ENCODE results near the gene UQCR11.

UQCR11 gene

DNA sequence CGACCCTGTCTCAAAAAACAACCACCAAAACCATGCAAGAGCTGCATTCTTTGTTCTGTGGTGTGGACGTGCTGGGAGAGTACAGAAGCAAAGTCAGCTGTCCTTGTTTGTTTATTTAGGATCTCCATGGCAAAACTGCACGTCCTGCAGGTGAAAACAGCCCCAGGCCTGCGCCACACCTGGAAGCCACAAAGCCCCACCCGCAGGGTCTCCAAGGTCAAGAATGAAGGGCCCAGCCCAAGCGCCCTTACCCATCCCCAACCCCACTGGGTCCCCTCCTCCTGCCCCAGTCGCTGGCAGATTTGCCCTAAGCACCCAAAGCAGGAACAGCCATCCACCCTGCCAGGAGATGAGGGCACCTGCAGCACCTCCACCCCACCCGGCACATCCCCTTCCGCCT is 23.1 kb downstream of the UQCR11 start:
- no peak for DNase-seq (ENCODE audit: low read depth, low spot score)
- in situ Hi-C loops (cut with HindIII; ENCODE audit: low sequenced_read_pairs) = no loop called here
- no peak overlapping the region for H3K4me3 ChIP-seq (ENCODE audit: low read depth, low read length)
- TF ChIP-seq, protein P1, sequence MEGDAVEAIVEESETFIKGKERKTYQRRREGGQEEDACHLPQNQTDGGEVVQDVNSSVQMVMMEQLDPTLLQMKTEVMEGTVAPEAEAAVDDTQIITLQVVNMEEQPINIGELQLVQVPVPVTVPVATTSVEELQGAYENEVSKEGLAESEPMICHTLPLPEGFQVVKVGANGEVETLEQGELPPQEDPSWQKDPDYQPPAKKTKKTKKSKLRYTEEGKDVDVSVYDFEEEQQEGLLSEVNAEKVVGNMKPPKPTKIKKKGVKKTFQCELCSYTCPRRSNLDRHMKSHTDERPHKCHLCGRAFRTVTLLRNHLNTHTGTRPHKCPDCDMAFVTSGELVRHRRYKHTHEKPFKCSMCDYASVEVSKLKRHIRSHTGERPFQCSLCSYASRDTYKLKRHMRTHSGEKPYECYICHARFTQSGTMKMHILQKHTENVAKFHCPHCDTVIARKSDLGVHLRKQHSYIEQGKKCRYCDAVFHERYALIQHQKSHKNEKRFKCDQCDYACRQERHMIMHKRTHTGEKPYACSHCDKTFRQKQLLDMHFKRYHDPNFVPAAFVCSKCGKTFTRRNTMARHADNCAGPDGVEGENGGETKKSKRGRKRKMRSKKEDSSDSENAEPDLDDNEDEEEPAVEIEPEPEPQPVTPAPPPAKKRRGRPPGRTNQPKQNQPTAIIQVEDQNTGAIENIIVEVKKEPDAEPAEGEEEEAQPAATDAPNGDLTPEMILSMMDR (IDR thresholded peaks at IDR 0.05; ENCODE audit: low read depth, low read length) = no peak

DNA sequence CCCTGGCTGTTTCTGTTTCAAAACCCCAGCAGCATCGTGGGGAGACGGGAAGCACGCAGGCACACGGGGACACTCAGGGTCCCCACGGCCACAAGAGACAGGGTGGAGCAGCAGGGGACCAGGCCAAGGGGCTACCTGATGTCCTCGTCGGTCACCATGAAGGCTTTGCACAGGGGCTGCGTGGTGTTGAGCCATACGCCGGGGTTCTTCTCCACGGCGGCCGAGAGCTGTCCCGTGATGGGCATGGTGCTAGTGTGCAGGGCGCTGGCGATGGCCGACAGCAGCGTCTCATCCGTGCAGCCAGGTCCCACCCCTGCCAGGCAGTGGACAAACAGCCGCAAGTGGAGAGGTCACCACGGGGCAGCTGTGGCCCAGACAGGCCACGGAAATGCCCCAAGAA is 24.3 kb downstream of the UQCR11 start:
- TF ChIP-seq, protein P1 (IDR thresholded peaks at IDR 0.05; ENCODE audit: low read depth, low read length) = no peak
- no peak for DNase-seq (ENCODE audit: low read depth, low spot score)
- H3K4me3 ChIP-seq (ENCODE audit: low read depth, low read length) = no peak overlapping the region
- in situ Hi-C loops (cut with HindIII; ENCODE audit: low sequenced_read_pairs) = no loop called here

- no peak for DNase-seq (ENCODE audit: low read depth, low spot score)
- in situ Hi-C loops (cut with HindIII; ENCODE audit: low sequenced_read_pairs) = no loop called here
- no peak overlapping the region for H3K4me3 ChIP-seq (ENCODE audit: low read depth, low read length)
- TF ChIP-seq, protein P1 (IDR thresholded peaks at IDR 0.05; ENCODE audit: low read depth, low read length) = no peak
These were observed 24.9 kb downstream of the UQCR11 start for GRCh38 chr19:1580382-1580781.

- no peak overlapping the region for H3K4me3 ChIP-seq (ENCODE audit: low read depth, low read length)
- DNase-seq (ENCODE audit: low read depth, low spot score) = no peak
- TF ChIP-seq, protein P1 (IDR thresholded peaks at IDR 0.05; ENCODE audit: low read depth, low read length) = no peak
- in situ Hi-C loops (cut with HindIII; ENCODE audit: low sequenced_read_pairs) = no loop called here
These were observed 26.0 kb downstream of the UQCR11 start for GRCh38 chr19:1579222-1579621.

DNA sequence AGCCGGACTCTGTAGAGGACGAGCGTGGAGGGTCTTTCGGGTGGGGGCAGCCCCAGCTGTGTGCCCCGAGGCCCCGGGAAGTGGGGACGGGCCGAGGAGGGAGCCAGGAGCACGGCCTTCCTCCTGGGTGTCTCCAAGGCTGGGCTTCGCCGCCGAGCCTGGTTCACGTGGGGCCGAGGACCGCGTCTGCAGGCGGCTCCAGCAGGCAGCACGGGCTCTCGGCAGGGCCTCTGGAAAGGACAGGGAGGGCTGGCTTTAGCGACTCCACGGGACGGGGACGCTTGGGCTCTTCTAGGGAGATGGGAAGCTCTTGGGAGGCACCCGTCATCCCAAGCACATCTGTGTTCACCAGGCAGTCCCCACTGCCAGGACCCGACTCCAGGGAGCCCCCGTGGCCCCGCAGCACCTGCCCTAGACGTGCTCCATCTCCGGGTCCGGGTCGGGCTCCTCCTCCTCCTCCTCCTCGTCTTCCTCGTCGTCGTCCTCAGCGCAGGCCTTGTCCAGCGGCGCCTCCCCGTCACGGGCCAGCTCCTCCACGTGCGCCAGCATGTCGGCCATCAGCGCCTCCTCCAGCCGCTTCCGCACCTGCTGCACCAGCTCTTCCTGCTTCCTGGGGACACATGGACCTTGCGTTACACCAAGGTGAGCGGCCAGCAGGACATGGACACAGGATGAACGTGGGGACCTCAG is 27.2 kb downstream of the UQCR11 start:
- in situ Hi-C loops (cut with HindIII; ENCODE audit: low sequenced_read_pairs) = no loop called here
- DNase-seq (ENCODE audit: low read depth, low spot score) = no peak
- TF ChIP-seq, protein P1 (IDR thresholded peaks at IDR 0.05; ENCODE audit: low read depth, low read length) = no peak
- H3K4me3 ChIP-seq (ENCODE audit: low read depth, low read length) = no peak overlapping the region

- TF ChIP-seq, protein P1 (IDR thresholded peaks at IDR 0.05; ENCODE audit: low read depth, low read length) = no peak
- DNase-seq (ENCODE audit: low read depth, low spot score) = no peak
- no peak overlapping the region for H3K4me3 ChIP-seq (ENCODE audit: low read depth, low read length)
- in situ Hi-C loops (cut with HindIII; ENCODE audit: low sequenced_read_pairs) = no loop called here
These were observed 28.0 kb downstream of the UQCR11 start for GRCh38 chr19:1577090-1577928.
